Coronary artery (tissue), 2 donors: ENCODE measurements around the gene CEP20.

Experiments
- DNase-seq: peaks from one replicate; pipeline ENCODE4 v3.0.0-alpha.2; 2017; ENCODE audit warnings: low spot score
- H3K27ac ChIP-seq, 2 donors: fragments of 200-600 bp; sonication (generic); one replicate each; pipeline ENCODE4 v1.5.1; 2016 to 2019
- H3K4me3 ChIP-seq: fragments of 200-600 bp; sonication (generic); 2 replicates; pipeline ENCODE4 v1.5.1; 2016; ENCODE audit warnings: mild to moderate bottlenecking, moderate library complexity
- TF ChIP-seq, protein P1 (sequence below): fragments of 200-600 bp; sonication (generic); IDR thresholded peaks from one replicate; pipeline ENCODE4 v1.5.1; 2019; ENCODE audit warnings: antibody characterized with exemption

CEP20 gene

DNA sequence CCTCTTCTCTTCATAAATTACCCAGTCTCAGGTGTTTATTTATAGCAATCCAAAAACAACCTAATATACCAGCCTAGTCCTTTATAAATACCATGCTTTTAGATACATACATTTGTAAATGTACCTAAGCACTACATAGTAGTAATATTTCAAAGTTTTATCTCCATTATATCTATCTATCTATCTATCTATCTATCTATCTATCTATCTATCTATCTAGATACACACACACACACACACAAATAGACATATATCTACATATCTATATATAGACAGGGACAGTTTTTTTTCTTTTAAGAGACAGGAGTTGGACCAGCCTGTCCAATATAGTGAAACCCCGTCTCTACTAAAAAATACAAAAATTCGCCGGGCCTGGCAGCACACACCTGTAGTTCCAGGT is 5.8 kb downstream of the CEP20 start:
- no peak overlapping the region for H3K27ac ChIP-seq
- no peak for DNase-seq
- TF ChIP-seq, protein P1, sequence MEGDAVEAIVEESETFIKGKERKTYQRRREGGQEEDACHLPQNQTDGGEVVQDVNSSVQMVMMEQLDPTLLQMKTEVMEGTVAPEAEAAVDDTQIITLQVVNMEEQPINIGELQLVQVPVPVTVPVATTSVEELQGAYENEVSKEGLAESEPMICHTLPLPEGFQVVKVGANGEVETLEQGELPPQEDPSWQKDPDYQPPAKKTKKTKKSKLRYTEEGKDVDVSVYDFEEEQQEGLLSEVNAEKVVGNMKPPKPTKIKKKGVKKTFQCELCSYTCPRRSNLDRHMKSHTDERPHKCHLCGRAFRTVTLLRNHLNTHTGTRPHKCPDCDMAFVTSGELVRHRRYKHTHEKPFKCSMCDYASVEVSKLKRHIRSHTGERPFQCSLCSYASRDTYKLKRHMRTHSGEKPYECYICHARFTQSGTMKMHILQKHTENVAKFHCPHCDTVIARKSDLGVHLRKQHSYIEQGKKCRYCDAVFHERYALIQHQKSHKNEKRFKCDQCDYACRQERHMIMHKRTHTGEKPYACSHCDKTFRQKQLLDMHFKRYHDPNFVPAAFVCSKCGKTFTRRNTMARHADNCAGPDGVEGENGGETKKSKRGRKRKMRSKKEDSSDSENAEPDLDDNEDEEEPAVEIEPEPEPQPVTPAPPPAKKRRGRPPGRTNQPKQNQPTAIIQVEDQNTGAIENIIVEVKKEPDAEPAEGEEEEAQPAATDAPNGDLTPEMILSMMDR, result no peak
- H3K4me3 ChIP-seq, result no peak overlapping the region

GRCh38 chr16:15881794-15882379 is 6.5 kb downstream of the CEP20 start:
- TF ChIP-seq, protein P1, result no peak
- Histone ChIP-seq H3K27ac (no peak overlapping the region), H3K4me3 (no peak overlapping the region)
- no peak for DNase-seq

GRCh38 chr16:15880434-15881308 is 7.7 kb downstream of the CEP20 start:
- TF ChIP-seq, protein P1, result no peak
- no peak for DNase-seq
- no peak overlapping the region for H3K4me3 ChIP-seq
- no peak overlapping the region for H3K27ac ChIP-seq

GRCh38 chr16:15879255-15879811 is 9.1 kb downstream of the CEP20 start:
- no peak overlapping the region for H3K4me3 ChIP-seq
- DNase-seq, result no peak
- TF ChIP-seq, protein P1, result no peak
- peak overlapping the region in 1 of 2 donors; percentile 50 for H3K27ac ChIP-seq

DNA sequence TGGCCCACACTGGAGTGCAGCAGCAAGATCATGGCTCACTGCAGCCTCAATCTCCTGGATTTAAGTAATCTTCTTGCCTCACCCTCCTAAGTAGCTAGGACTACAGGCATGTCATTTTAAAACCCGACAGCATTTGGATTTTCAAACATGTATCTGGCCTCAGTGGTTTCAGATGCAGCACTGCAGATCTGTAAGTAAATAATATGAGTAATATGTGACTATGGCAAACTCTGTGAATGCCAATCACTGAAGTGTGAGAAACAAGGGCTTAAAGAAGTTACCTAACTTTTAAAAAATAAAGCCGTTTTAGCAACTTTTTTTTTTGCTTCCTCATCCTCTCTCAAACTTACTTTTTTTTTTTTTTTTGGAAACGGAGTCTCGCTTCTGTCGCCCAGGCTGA is 11.9 kb downstream of the CEP20 start:
- no peak for DNase-seq
- no peak overlapping the region for H3K27ac ChIP-seq
- TF ChIP-seq, protein P1, result no peak
- H3K4me3 ChIP-seq, result no peak overlapping the region

DNA sequence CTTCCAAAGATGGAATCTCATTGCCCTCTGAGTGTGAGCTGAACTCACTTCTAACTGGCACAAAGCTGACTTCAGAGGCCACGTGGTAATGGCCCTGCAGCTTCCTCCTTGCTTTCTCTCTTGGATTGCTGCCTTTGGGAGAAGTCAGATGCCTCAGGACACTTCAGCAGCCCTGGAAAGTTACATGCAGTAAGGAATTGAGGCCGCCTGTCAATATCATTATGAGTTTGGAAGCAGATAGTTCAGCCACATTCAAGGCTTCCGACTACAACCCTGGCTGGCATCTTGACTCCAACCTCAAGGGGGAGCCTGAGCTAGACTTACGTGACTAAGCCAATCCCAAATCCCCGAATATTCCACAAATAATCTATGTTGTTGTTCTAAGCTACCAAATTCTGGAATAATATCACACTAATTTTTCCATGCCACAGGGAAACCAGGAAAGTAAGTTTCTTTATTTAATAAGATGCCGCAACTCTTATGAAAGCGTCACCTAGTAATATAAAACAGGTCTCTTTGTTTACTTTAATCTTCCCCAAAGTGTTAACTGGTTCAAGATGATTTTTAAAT is 13.6 kb downstream of the CEP20 start:
- DNase-seq, result no peak
- peak overlapping the region; percentile 6 for H3K4me3 ChIP-seq
- H3K27ac ChIP-seq, result peak overlapping the region; percentile 19 to 61

More for the DNA sequence above, 13.6 kb downstream of the CEP20 start:
- TF ChIP-seq, protein P1, result peak; percentile 70
